Ascending aorta (tissue), 2 donors: ENCODE measurements around the gene BORA. TPM values are rescaled to one million over a fixed set of nuclear protein-coding genes. Genes with fewer than 3 reads are reported as not detected.

Experiments used
- DNase-seq, 2 donors: peaks; one replicate each; pipeline ENCODE4 v3.0.0-alpha.2; 2019; ENCODE audit warnings: low spot score in 2 of 2
- H3K27ac ChIP-seq, 2 donors: fragments of 200-600 bp; sonication (generic); one replicate each; pipeline ENCODE4 v1.5.1; 2016 to 2017; ENCODE audit warnings: mild to moderate bottlenecking in 1 of 2
- H3K27me3 ChIP-seq: fragments of 200-600 bp; sonication (generic); one replicate; pipeline ENCODE4 v1.5.1; 2017
- H3K36me3 ChIP-seq, 2 donors: fragments of 200-600 bp; sonication (generic); one replicate each; pipeline ENCODE4 v1.5.1; 2016
- H3K4me1 ChIP-seq, 2 donors: fragments of 200-600 bp; sonication (generic); one replicate each; pipeline ENCODE4 v1.5.1; 2016 to 2017; ENCODE audit warnings: mild to moderate bottlenecking in 1 of 2
- H3K4me3 ChIP-seq, 2 donors: fragments of 200-600 bp; sonication (generic); one replicate each; pipeline ENCODE4 v1.5.1; 2016 to 2017; ENCODE audit warnings: mild to moderate bottlenecking in 1 of 2
- H3K9me3 ChIP-seq, 2 donors: fragments of 200-600 bp; sonication (generic); one replicate each; pipeline ENCODE4 v1.5.1; 2016
- intact Hi-C: fragments of 100-400 bp; cut with DNase I; formaldehyde crosslinking; loops from one replicate; pipeline ENCODE4 v1.15.1; 2023
- total RNA-seq: library from RNA; depleted of rRNA; stranded (reverse); fragments of >200 nt; gene quantifications from one replicate; pipeline ENCODE4 v1.1.0, GENCODE V29; 2016
- TF ChIP-seq, protein P1 (sequence below), 3 experiments: fragments of 200-600 bp in 2 of 3; fragments of 450-650 bp in 1 of 3; sonication (generic) in 2 of 3; IDR thresholded peaks; one replicate each; pipeline ENCODE4 v1.5.1; 2016 to 2019; ENCODE audit warnings: antibody characterized with exemption in 3 of 3, mild to moderate bottlenecking in 1 of 3, moderate library complexity in 1 of 3

Gene BORA
- total RNA-seq, 1 donor from 2014 or later: not detected

DNA sequence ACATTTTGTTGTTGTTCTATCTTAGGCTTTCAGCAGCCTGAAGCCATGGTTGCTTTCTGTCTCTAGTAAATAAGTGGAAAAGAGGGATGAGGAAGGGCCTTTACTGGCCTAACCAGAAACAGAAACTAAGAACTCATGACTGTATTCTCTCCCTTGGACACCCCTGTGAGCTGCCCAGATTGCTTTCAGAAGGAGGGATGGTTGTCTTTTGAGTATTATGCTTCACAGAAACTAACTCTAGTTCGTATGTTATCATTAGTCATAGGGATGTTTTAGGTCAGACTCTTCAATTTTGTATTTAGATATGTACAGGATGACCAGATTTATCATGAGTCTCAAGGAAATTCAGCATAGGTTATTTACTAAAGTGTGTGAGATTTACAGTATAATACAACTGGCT is 17.5 kb downstream of the BORA start:
- intact Hi-C loops: no loop called here
- Histone ChIP-seq H3K27me3 (no peaks in the 10 kb centered on the region), H3K9me3 (no peaks in the 10 kb centered on the region), H3K4me3 (no peak overlapping the region), H3K4me1 (no peaks in the 10 kb centered on the region), H3K27ac (no peak overlapping the region), H3K36me3 (peaks cover 16 to 17% of the 10 kb centered on the region in 2 donors)
- no peak for DNase-seq
- TF ChIP-seq, protein P1, sequence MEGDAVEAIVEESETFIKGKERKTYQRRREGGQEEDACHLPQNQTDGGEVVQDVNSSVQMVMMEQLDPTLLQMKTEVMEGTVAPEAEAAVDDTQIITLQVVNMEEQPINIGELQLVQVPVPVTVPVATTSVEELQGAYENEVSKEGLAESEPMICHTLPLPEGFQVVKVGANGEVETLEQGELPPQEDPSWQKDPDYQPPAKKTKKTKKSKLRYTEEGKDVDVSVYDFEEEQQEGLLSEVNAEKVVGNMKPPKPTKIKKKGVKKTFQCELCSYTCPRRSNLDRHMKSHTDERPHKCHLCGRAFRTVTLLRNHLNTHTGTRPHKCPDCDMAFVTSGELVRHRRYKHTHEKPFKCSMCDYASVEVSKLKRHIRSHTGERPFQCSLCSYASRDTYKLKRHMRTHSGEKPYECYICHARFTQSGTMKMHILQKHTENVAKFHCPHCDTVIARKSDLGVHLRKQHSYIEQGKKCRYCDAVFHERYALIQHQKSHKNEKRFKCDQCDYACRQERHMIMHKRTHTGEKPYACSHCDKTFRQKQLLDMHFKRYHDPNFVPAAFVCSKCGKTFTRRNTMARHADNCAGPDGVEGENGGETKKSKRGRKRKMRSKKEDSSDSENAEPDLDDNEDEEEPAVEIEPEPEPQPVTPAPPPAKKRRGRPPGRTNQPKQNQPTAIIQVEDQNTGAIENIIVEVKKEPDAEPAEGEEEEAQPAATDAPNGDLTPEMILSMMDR (IDR thresholded peaks at IDR 0.05): no peak

GRCh38 chr13:72751220-72751619 is 23.5 kb downstream of the BORA start:
- H3K9me3 ChIP-seq: no peaks in the 10 kb centered on the region
- no peak overlapping the region for H3K4me3 ChIP-seq
- no peaks in the 10 kb centered on the region for H3K4me1 ChIP-seq
- peaks cover 37% of the 10 kb centered on the region in 2 donors for H3K36me3 ChIP-seq
- TF ChIP-seq, protein P1 (IDR thresholded peaks at IDR 0.05): no peak
- intact Hi-C loops: no loop called here
- DNase-seq: no peak
- H3K27me3 ChIP-seq: no peaks in the 10 kb centered on the region
- H3K27ac ChIP-seq: no peak overlapping the region

- TF ChIP-seq, protein P1 (IDR thresholded peaks at IDR 0.05): no peak
- H3K36me3 ChIP-seq: peaks cover 43 to 58% of the 10 kb centered on the region in 2 donors
- DNase-seq: no peak
- no peaks in the 10 kb centered on the region for H3K27me3 ChIP-seq
- no peaks in the 10 kb centered on the region for H3K9me3 ChIP-seq
- no peak overlapping the region for H3K4me3 ChIP-seq
- no peak overlapping the region for H3K27ac ChIP-seq
- no peaks in the 10 kb centered on the region for H3K4me1 ChIP-seq
- intact Hi-C loops: no loop called here
Measured at GRCh38 chr13:72754111-72754510, 26.4 kb downstream of the BORA start.

DNA sequence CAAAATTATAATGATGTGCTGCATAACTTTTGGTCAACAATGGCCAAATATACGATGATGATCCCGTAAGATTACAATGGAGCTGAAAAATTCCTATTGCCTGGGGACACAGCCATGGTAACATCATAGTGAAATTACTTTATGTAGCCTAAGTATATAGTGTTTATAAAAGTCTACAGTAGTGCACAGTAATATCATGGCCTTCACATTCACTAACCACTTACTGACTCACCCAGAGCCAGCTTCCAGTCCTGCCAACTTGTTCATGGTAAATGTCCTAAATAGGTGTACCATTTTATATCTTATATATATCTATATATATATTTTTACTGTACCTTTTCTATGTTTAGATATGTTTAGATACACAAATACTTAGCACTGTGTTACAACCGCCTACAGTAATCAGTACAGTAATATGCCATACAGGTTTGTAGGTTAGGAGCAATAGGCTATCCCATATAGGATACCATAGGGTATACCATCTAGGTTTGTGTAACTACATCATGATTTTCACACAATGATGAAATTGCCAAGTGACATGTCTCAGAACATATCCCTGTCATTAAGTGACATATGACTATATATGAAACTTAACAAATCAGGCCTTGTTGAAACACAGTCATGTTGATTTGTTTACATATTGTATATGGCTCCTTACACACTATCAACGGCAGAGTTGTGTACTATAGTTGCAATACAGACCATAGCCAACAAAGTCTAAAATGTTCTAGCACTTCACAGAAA is 30.2 kb downstream of the BORA start:
- DNase-seq: no peak
- TF ChIP-seq, protein P1 (IDR thresholded peaks at IDR 0.05): no peak
- intact Hi-C loops: no loop called here
- no peaks in the 10 kb centered on the region for H3K27me3 ChIP-seq
- H3K4me3 ChIP-seq: no peak overlapping the region
- no peak overlapping the region for H3K27ac ChIP-seq
- peaks cover 71 to 86% of the 10 kb centered on the region in 2 donors for H3K36me3 ChIP-seq
- peaks cover 0 to 2% of the 10 kb centered on the region in 2 donors for H3K4me1 ChIP-seq
- H3K9me3 ChIP-seq: no peaks in the 10 kb centered on the region

DNA sequence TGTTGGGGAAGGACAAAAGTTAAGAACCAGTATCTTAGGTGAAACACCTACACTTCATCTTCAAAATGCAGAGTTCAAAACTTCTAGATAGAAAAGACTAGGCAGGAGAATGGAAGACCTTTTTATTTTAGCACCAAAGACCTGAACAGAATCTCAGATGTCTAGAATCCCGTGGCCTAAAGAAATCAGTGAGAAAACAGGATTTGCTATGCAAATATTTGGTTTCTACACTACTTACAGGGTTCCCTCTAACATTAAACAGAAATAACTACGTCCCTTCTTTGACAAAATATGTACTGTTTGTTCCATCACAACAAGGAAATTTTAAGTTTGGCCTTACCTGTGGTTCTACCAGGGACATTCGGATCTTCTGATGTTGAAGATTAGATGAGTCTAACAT is 32.5 kb downstream of the BORA start:
- H3K4me1 ChIP-seq: peaks cover 0 to 10% of the 10 kb centered on the region in 2 donors
- no peaks in the 10 kb centered on the region for H3K27me3 ChIP-seq
- no peak for DNase-seq
- H3K4me3 ChIP-seq: no peak overlapping the region
- intact Hi-C loops: no loop called here
- TF ChIP-seq, protein P1 (IDR thresholded peaks at IDR 0.05): no peak
- H3K9me3 ChIP-seq: no peaks in the 10 kb centered on the region
- H3K36me3 ChIP-seq: peaks cover 65 to 95% of the 10 kb centered on the region in 2 donors
- H3K27ac ChIP-seq: no peak overlapping the region
